ENCODE results near the gene NKD2.

Gene NKD2

DNA sequence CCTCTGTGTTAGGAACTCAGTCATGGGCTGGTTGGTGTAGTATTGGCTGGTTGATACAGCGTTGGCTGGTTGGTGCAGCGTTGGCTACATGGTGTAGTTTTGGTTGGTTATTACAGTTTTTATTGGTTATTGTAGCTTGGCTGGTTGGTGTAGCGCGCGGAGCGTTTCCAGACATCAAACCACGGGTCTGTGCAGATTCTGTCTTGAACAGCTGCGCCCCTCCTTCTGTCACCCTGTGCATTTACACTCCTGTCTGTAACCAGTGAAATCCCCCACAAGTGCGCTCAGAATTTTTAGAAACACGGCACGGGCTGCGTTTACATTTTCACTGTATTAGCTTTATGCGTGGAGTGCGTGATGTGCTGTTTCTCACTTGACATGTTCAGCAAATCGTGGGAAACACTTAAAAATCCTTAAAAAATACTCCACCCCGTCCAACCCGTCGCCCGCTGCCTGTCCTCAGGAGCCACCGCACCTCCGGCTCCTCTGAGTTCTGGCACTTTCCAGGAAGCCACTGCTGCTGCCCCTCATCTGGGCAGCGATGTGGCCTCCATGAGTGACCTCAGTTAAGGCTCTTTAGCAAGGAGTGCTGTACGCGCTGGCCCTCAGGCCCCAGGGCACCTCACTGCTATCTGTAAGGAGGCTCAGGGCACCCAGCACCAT is 20.8 kb downstream of the NKD2 start:
- no peak overlapping the region for H3K27ac ChIP-seq
- TF ChIP-seq, protein P1, sequence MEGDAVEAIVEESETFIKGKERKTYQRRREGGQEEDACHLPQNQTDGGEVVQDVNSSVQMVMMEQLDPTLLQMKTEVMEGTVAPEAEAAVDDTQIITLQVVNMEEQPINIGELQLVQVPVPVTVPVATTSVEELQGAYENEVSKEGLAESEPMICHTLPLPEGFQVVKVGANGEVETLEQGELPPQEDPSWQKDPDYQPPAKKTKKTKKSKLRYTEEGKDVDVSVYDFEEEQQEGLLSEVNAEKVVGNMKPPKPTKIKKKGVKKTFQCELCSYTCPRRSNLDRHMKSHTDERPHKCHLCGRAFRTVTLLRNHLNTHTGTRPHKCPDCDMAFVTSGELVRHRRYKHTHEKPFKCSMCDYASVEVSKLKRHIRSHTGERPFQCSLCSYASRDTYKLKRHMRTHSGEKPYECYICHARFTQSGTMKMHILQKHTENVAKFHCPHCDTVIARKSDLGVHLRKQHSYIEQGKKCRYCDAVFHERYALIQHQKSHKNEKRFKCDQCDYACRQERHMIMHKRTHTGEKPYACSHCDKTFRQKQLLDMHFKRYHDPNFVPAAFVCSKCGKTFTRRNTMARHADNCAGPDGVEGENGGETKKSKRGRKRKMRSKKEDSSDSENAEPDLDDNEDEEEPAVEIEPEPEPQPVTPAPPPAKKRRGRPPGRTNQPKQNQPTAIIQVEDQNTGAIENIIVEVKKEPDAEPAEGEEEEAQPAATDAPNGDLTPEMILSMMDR (conservative IDR thresholded peaks at IDR 0.05), result no peak
- TF ChIP-seq ZFX (IDR thresholded peaks at IDR 0.05), result no peak

DNA sequence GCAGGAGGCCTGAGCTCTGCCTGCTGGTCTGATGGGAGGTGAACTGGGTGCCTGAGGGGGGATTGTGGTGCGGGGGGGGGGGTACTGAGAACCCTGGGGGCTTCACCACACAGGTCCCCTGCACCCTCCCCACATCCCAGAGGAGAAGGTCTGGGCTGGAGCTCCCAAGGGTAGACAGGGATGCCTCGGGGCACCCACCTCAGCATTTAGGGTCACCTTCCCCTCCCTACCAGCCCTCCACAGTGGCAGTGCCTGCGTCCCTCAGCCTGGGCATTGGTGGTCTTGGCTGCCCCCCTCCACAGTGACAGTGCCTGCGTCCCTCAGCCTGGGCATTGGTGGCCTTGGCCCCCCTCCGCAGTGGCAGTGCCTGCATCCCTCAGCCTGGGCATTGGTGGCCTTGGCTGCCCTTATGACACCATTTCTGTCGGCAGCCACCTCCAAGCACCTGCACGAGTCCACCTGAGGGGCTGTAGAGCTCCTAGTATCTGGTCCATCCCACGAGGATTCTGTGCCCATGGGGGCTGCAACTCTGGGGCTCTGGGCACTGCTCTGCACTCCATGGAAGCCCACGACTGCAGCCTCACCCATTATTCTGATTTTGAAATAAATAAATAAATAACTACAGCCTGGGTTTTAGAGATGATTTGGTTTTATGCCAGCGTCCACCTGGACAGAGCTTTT is 21.5 kb downstream of the NKD2 start:
- H3K27ac ChIP-seq, result no peak overlapping the region
- TF ChIP-seq, protein P1 (conservative IDR thresholded peaks at IDR 0.05), result no peak
- no peak for TF ChIP-seq ZFX (IDR thresholded peaks at IDR 0.05)

DNA sequence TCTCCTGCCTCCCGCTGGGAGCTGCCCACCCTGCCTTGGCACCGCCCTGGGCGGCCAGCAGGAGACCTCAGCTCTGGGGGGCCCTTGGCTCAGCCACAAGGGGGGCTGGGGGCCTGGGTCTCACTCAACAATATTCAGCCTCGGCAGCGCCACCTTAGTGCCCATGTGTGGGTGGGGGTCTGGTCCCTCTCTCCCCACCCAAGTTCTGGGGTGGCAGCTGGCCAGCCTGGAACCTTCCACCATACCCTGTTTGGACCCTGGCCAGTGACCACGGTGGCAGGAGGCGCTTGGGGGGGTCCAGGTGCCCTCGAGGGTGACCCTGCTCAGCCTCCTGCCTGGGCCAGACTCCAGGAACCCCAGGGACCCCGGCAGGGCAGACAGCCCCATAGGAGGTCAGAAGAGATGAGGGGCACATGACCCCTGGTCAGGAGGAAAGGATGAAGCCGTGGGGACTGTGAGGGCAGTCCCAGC is 22.2 kb downstream of the NKD2 start:
- no peak for TF ChIP-seq ZFX (IDR thresholded peaks at IDR 0.05)
- TF ChIP-seq, protein P1 (conservative IDR thresholded peaks at IDR 0.05), result no peak
- H3K27ac ChIP-seq, result no peak overlapping the region

DNA sequence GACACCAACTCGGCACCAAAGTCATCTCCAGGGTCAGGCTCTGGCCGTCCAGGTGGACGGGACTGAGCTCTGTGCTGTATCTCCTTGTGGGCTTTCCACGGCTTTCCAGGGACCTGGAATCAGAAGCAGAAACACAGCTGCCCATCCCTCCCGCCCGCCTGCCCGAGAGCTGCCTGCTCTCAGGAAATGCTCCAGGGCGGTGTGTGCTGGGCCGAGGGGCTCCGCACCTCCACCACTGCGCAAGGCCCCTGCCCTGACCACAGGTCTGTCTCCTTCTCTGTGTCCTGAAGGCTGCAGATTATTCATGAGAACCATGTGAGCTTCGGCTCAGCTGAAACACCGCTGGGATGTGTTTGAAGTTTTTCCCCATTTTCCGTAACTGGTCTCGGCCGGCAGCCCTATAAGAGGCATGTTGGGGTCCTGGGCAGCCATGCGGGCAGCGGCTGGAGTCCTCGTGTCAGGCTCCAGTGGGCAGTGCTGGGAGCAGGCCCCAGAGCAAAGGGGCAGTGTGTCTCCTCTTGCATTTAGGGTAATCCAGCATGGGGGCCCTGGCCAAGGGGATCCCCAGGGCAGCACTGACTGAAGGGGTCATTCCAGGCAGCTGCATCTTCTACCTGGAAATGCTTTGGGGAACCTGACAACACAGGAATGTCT is 22.8 kb downstream of the NKD2 start:
- TF ChIP-seq ZFX (IDR thresholded peaks at IDR 0.05), result no peak
- TF ChIP-seq, protein P1 (conservative IDR thresholded peaks at IDR 0.05), result no peak
- no peak overlapping the region for H3K27ac ChIP-seq

DNA sequence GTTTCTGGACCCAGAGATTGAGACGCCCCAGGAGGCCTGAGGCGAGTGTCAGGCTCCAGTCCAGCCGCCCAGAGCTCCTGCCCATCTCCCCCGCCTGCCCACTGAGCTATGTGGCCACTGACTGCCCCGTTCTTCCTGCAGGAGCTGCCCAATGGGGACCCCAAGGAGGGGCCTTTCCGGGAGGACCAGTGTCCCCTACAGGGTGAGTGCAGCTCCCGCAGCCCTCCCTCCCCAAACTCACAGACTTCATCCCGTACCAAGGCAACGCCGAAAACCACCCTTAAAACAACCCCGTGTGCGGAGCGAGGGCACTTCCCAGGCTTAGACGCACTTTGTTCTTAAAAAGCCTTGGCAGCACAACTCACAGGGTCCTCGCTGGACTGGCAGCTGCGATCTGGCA is 23.4 kb downstream of the NKD2 start:
- TF ChIP-seq ZFX (IDR thresholded peaks at IDR 0.05), result no peak
- TF ChIP-seq, protein P1 (conservative IDR thresholded peaks at IDR 0.05), result no peak
- no peak overlapping the region for H3K27ac ChIP-seq

DNA sequence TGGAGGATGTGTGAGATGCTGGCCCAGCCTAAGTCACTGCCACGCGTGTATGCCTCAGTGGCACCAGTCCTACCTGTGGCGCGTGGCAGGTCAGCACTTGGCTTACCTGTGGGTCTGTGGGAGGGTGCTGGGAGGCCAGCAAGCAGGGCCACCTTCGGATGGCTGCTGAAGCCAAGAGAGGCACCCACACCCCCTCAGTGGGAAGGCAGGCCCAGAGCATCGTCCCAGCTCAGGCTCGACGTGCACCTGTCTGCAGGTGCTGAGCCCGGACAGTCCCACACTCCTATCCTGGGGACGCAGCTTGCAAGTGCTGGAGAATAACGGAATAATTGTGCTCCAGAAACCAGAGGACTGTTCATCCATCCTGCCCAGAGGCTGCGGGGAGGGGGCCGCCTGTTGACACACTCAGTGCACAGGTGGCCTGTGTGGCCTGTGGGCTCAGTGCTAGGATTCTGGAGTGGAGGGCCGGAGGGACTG is 24.0 kb downstream of the NKD2 start:
- TF ChIP-seq, protein P1 (conservative IDR thresholded peaks at IDR 0.05), result no peak
- H3K27ac ChIP-seq, result no peak overlapping the region

DNA sequence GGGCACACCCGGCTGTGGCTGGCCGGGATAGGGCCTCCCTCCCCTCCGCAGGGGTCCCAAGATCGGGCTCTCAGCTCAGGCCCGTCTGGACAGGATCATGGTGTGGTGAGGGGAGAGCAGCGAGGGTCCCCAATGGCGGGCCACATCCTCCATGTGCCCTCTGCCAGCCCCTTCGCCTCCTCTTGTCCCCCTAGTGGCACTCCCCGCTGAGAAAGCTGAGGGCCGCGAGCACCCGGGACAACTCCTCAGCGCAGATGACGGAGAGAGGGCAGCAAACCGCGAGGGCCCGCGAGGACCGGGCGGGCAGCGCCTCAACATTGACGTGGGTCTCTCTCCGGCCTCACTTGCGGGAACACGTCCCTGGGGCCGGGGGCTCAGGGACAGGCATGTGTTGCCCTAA is 24.6 kb downstream of the NKD2 start:
- H3K27ac ChIP-seq, result no peak overlapping the region
- TF ChIP-seq, protein P1 (conservative IDR thresholded peaks at IDR 0.05), result no peak
- no peak for TF ChIP-seq ZFX (IDR thresholded peaks at IDR 0.05)

All from C4-2B (cell line).